GM21737 (cell line): ENCODE measurements around the gene LCE2C.

Source experiments
- ATAC-seq: cut with Tn5 transposase; IDR thresholded peaks from one replicate; pipeline ENCODE4 v1.9.1; 2021; ENCODE audit warnings: mild to moderate bottlenecking, moderate library complexity; ENCODE audit not compliant: unreplicated experiment

Gene LCE2C

DNA sequence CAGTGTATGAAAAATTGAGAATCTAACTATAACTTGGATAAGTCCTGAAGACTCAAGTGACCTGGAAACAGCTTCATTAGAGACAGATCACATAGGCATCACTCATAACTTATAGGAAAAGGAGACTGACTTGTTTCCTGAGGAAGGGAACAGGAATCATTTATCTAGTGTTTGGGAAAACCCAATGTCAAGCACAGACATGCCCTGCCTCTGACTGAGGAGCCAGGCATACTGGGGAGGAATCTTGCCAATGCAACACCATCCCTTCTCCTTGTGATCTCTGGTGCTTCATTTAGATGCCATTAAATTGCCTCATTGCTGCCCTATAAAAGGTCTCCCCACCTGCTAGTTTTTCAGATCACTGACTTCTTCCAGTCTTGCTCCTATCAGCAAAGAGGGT is 43.2 kb downstream of the LCE2C start:
- no peak for ATAC-seq

DNA sequence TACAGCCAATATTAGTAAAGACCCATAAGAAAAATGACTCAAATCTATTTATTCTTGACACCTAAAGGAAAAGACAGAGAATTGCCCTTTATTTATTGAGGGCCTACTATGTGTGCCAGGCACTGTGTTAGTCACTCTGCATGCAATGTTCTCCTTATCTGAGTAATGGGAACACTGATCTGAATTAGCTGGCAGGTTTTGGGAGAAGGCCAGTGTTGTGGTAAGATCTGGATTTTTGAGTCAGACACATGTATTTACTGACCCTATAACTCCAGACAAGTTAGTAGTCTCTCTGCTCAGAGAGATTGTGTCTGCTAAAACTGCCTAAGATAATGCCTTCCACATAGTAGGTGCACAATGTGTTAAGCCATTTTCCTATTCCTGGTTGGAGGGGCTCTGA is 50.2 kb downstream of the LCE2C start:
- ATAC-seq: no peak
